Measurements from ENCODE around the gene PPM1E. TPM values are rescaled to one million over a fixed set of nuclear protein-coding genes. Genes with fewer than 3 reads are reported as not detected.
"Not testable (repeated sequence)": the region's sequence is repeated elsewhere in the genome, so short reads cannot be mapped to it uniquely, and the experiment has no call there.

The PPM1E gene
- total RNA-seq, 4 donors from 2014 or later = 0.19 to 0.48 (median 0.46) TPM; not detected in 1

- DNase-seq (ENCODE audit: low spot score) (no peak), ATAC-seq (ENCODE audit: low FRiP score) (peak; percentile 44)
- no peak for TF ChIP-seq CTCF (IDR thresholded peaks at IDR 0.05)
Measured at GRCh38 chr17:58756246-58757161, 850 bp downstream of the PPM1E start.

GRCh38 chr17:58757162-58757613, 1.5 kb downstream of the PPM1E start:
- TF ChIP-seq CTCF (IDR thresholded peaks at IDR 0.05) = no peak
- ATAC-seq (ENCODE audit: low FRiP score) (no peak), DNase-seq (ENCODE audit: low spot score) (no peak)

GRCh38 chr17:58758890-58759289, 3.2 kb downstream of the PPM1E start:
- no peak for TF ChIP-seq CTCF (IDR thresholded peaks at IDR 0.05)
- DNase-seq (ENCODE audit: low spot score) = no peak
- ATAC-seq (ENCODE audit: low FRiP score) = no peak

- DNase-seq (ENCODE audit: low spot score) = no peak
- ATAC-seq (ENCODE audit: low FRiP score) = no peak
- TF ChIP-seq CTCF (IDR thresholded peaks at IDR 0.05) = no peak
Measured at GRCh38 chr17:58759522-58759921, 3.9 kb downstream of the PPM1E start.

- TF ChIP-seq CTCF (IDR thresholded peaks at IDR 0.05) = no peak
- DNase-seq (ENCODE audit: low spot score) (no peak), ATAC-seq (ENCODE audit: low FRiP score) (no peak)
Measured at GRCh38 chr17:58760248-58760647, 4.6 kb downstream of the PPM1E start.

GRCh38 chr17:58763263-58763662, 7.6 kb downstream of the PPM1E start:
- no peak for DNase-seq (ENCODE audit: low spot score)
- TF ChIP-seq CTCF (IDR thresholded peaks at IDR 0.05) = no peak
- no peak for ATAC-seq (ENCODE audit: low FRiP score)

- TF ChIP-seq CTCF (IDR thresholded peaks at IDR 0.05) = no peak
- ATAC-seq (ENCODE audit: low FRiP score) = no peak
- no peak for DNase-seq (ENCODE audit: low spot score)
Measured at GRCh38 chr17:58764373-58764772, 8.7 kb downstream of the PPM1E start.

- not testable (repeated sequence) for DNase-seq (ENCODE audit: low spot score); ATAC-seq (ENCODE audit: low FRiP score)
Measured at GRCh38 chr17:58778482-58778881, 22.8 kb downstream of the PPM1E start.
